ENCODE results near the gene LRRC75A.

Gene LRRC75A

DNA sequence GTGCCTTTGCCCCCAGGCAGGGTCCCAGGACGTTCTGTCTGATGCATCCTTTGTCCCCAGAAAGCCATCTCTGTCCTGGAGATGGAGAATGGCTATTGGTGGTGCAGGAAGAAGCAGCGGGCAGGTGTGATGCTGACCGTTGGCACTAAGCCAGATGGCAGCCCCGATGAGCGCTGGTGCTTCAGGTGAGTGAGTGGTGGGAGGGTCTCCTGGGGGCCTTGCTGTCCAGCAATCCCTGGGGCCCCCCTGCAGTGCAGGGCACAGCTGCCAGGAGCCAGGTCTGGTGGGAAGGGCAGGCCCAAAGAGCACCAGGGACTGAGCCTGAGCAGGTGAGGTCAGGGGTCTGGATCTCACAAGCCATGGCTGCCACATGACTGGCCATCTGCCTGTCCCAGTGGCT, 58.5 kb downstream of the LRRC75A start:
- no peak overlapping the region for H3K27ac ChIP-seq (ENCODE audit: low read depth, low read length, poor library complexity, severe bottlenecking)
- H3K36me3 ChIP-seq (ENCODE audit: insufficient read depth, low read length), result peaks cover 12% of the 10 kb centered on the region; the same call in 1 of the 2 replicates
- no peaks in the 10 kb centered on the region for H4K20me1 ChIP-seq (ENCODE audit: insufficient read depth, low read length)
- no peaks in the 10 kb centered on the region for H3F3A ChIP-seq (ENCODE audit: insufficient read depth, low read length)
- H3K9me2 ChIP-seq (ENCODE audit: low read depth, low read length), result no peaks in the 10 kb centered on the region
- no peaks in the 10 kb centered on the region for H3K9me3 ChIP-seq (ENCODE audit: low read length)
- TF ChIP-seq, protein P1, sequence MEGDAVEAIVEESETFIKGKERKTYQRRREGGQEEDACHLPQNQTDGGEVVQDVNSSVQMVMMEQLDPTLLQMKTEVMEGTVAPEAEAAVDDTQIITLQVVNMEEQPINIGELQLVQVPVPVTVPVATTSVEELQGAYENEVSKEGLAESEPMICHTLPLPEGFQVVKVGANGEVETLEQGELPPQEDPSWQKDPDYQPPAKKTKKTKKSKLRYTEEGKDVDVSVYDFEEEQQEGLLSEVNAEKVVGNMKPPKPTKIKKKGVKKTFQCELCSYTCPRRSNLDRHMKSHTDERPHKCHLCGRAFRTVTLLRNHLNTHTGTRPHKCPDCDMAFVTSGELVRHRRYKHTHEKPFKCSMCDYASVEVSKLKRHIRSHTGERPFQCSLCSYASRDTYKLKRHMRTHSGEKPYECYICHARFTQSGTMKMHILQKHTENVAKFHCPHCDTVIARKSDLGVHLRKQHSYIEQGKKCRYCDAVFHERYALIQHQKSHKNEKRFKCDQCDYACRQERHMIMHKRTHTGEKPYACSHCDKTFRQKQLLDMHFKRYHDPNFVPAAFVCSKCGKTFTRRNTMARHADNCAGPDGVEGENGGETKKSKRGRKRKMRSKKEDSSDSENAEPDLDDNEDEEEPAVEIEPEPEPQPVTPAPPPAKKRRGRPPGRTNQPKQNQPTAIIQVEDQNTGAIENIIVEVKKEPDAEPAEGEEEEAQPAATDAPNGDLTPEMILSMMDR (IDR thresholded peaks at IDR 0.05; ENCODE audit: low read length), result no peak
- no peak overlapping the region for H3K9ac ChIP-seq (ENCODE audit: low read length)
- H3K79me2 ChIP-seq (ENCODE audit: insufficient read depth, low read length), result no peaks in the 10 kb centered on the region
- H3K4me1 ChIP-seq (ENCODE audit: insufficient read depth, low read length, severe bottlenecking), result peaks cover 22% of the 10 kb centered on the region
- H3K4me2 ChIP-seq (ENCODE audit: low read length), result no peak overlapping the region
- H3K27me3 ChIP-seq (ENCODE audit: insufficient read depth, low read length), result no peaks in the 10 kb centered on the region
- no peak overlapping the region for H2AFZ ChIP-seq (ENCODE audit: low read length)
- H3K4me3 ChIP-seq (ENCODE audit: low read depth, low read length, poor library complexity, severe bottlenecking), result no peak overlapping the region

DNA sequence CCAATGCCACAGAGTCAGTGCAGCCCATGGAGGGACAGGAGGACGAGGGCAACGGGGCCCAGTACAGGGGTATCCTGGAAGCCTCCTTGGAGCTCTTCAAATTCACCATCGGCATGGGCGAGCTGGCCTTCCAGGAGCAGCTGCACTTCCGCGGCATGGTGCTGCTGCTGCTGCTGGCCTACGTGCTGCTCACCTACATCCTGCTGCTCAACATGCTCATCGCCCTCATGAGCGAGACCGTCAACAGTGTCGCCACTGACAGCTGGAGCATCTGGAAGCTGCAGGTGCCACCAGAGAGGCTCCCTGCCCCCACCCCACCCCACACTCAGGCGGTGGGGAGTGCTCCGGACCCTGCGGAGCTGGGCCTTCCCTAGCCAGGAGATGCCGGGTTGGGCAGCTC, 60.0 kb downstream of the LRRC75A start:
- no peak overlapping the region for H3K9ac ChIP-seq (ENCODE audit: low read length)
- no peaks in the 10 kb centered on the region for H3K9me3 ChIP-seq (ENCODE audit: low read length)
- H4K20me1 ChIP-seq (ENCODE audit: insufficient read depth, low read length), result no peaks in the 10 kb centered on the region
- H3K4me1 ChIP-seq (ENCODE audit: insufficient read depth, low read length, severe bottlenecking), result peaks cover 20% of the 10 kb centered on the region
- H2AFZ ChIP-seq (ENCODE audit: low read length), result no peak overlapping the region
- no peak overlapping the region for H3K4me3 ChIP-seq (ENCODE audit: low read depth, low read length, poor library complexity, severe bottlenecking)
- TF ChIP-seq EZH2 (IDR thresholded peaks at IDR 0.05; ENCODE audit: borderline replicate concordance, low read length), result no peak
- TF ChIP-seq, protein P1 (IDR thresholded peaks at IDR 0.05; ENCODE audit: low read length), result no peak
- no peaks in the 10 kb centered on the region for H3K79me2 ChIP-seq (ENCODE audit: insufficient read depth, low read length)
- H3F3A ChIP-seq (ENCODE audit: insufficient read depth, low read length), result no peaks in the 10 kb centered on the region
- peaks cover 23% of the 10 kb centered on the region; the same call in 1 of the 2 replicates for H3K36me3 ChIP-seq (ENCODE audit: insufficient read depth, low read length)
- no peak overlapping the region for H3K27ac ChIP-seq (ENCODE audit: low read depth, low read length, poor library complexity, severe bottlenecking)
- no peaks in the 10 kb centered on the region for H3K27me3 ChIP-seq (ENCODE audit: insufficient read depth, low read length)
- H3K4me2 ChIP-seq (ENCODE audit: low read length), result no peak overlapping the region
- no peaks in the 10 kb centered on the region for H3K9me2 ChIP-seq (ENCODE audit: low read depth, low read length)

DNA sequence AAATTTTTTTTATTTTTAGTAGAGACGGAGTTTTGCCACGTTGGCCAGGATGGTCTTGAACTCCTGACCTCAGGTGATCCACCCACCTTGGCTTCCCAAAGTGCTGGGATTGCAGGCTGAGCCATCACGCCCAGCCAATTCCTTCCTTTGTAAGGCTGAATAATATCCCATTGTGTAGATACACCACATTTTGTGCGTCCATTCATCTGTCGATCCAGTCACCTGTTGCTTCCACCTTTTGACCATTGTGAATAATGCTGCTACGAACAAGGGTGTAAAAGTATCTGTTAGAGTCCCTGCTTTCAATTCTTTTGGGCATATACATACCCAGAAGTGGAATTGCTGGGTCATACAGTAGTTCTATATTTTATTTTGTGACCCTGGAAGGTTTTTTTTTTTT, 61.3 kb downstream of the LRRC75A start:
- Histone ChIP-seq H3K4me1 (ENCODE audit: insufficient read depth, low read length, severe bottlenecking) (peaks cover 20% of the 10 kb centered on the region), H3K79me2 (ENCODE audit: insufficient read depth, low read length) (no peaks in the 10 kb centered on the region), H3F3A (ENCODE audit: insufficient read depth, low read length) (no peaks in the 10 kb centered on the region), H2AFZ (ENCODE audit: low read length) (no peak overlapping the region), H3K36me3 (ENCODE audit: insufficient read depth, low read length) (peaks cover 36% of the 10 kb centered on the region; the same call in 1 of the 2 replicates), H3K4me3 (ENCODE audit: low read depth, low read length, poor library complexity, severe bottlenecking) (no peak overlapping the region), H3K9me2 (ENCODE audit: low read depth, low read length) (no peaks in the 10 kb centered on the region), H3K4me2 (ENCODE audit: low read length) (no peak overlapping the region), H3K9ac (ENCODE audit: low read length) (no peak overlapping the region), H3K9me3 (ENCODE audit: low read length) (no peaks in the 10 kb centered on the region), H3K27me3 (ENCODE audit: insufficient read depth, low read length) (no peaks in the 10 kb centered on the region), H4K20me1 (ENCODE audit: insufficient read depth, low read length) (no peaks in the 10 kb centered on the region), H3K27ac (ENCODE audit: low read depth, low read length, poor library complexity, severe bottlenecking) (no peak overlapping the region)
- no peak for TF ChIP-seq EZH2 (IDR thresholded peaks at IDR 0.05; ENCODE audit: borderline replicate concordance, low read length)
- TF ChIP-seq, protein P1 (IDR thresholded peaks at IDR 0.05; ENCODE audit: low read length), result no peak
